ENCODE data around the gene VAV1.

- TF ChIP-seq EZH2phosphoT487 (IDR thresholded peaks at IDR 0.05; ENCODE audit: borderline replicate concordance, low read length) (no peak), EZH2 (IDR thresholded peaks at IDR 0.05; ENCODE audit: low read length, unreplicated experiment) (no peak)
Observed at GRCh38 chr19:6738787-6739389, 33.6 kb upstream of the VAV1 start.
